GM19468 (cell line): ENCODE measurements around the gene PTPRD.
A peak's percentile ranks its signal among the peaks of the same experiment; 100 is the strongest.

Source experiments
- ATAC-seq: cut with Tn5 transposase; IDR thresholded peaks from one replicate; pipeline ENCODE4 v1.9.1; 2021; ENCODE audit warnings: mild to moderate bottlenecking, moderate library complexity, moderate number of reproducible peaks; ENCODE audit not compliant: unreplicated experiment; ENCODE audit errors: extremely low read depth

Gene PTPRD

GRCh38 chr9:8382777-8383527 lies 2229.8 kb downstream of the PTPRD start:
- ATAC-seq, result no peak

GRCh38 chr9:8382266-8382665 lies 2230.5 kb downstream of the PTPRD start:
- no peak for ATAC-seq

GRCh38 chr9:8381601-8382000 lies 2231.2 kb downstream of the PTPRD start:
- ATAC-seq, result no peak

- no peak for ATAC-seq
These were observed 2238.3 kb downstream of the PTPRD start for GRCh38 chr9:8374471-8374870.

GRCh38 chr9:8371686-8372085 lies 2241.1 kb downstream of the PTPRD start:
- no peak for ATAC-seq

- ATAC-seq, result no peak
These were observed 2246.5 kb downstream of the PTPRD start for GRCh38 chr9:8366161-8366926.

- ATAC-seq, result no peak
These were observed 2247.2 kb downstream of the PTPRD start for GRCh38 chr9:8365466-8366160.

GRCh38 chr9:8365029-8365428 lies 2247.8 kb downstream of the PTPRD start:
- ATAC-seq, result no peak

GRCh38 chr9:8364026-8364752 lies 2248.6 kb downstream of the PTPRD start:
- no peak for ATAC-seq

GRCh38 chr9:8362250-8362649 lies 2250.6 kb downstream of the PTPRD start:
- peak; percentile 38 for ATAC-seq

- no peak for ATAC-seq
These were observed 2251.4 kb downstream of the PTPRD start for GRCh38 chr9:8361364-8361763.

GRCh38 chr9:8356406-8356805 lies 2256.4 kb downstream of the PTPRD start:
- ATAC-seq, result no peak

GRCh38 chr9:8351436-8351835 lies 2261.4 kb downstream of the PTPRD start:
- ATAC-seq, result no peak

- no peak for ATAC-seq
These were observed 2262.9 kb downstream of the PTPRD start for GRCh38 chr9:8349901-8350300.

- ATAC-seq, result no peak
These were observed 2263.4 kb downstream of the PTPRD start for GRCh38 chr9:8349376-8349775.

- ATAC-seq, result no peak
These were observed 2264.0 kb downstream of the PTPRD start for GRCh38 chr9:8348756-8349155.

- ATAC-seq, result no peak
These were observed 2266.5 kb downstream of the PTPRD start for GRCh38 chr9:8346296-8346695.

GRCh38 chr9:8338767-8339510 lies 2273.9 kb downstream of the PTPRD start:
- ATAC-seq, result no peak

GRCh38 chr9:8337834-8338766 lies 2274.7 kb downstream of the PTPRD start:
- no peak for ATAC-seq
